Measurements from ENCODE around the gene PTGES3L. TPM values are rescaled to one million over a fixed set of nuclear protein-coding genes. Genes with fewer than 3 reads are reported as not detected.

The PTGES3L gene
- total RNA-seq, 1 experiment from 2014 or later = 1.7 TPM

GRCh38 chr17:42950044-42950783 lies 29.7 kb downstream of the PTGES3L start:
- no peaks in the 10 kb centered on the region for H4K20me1 ChIP-seq (ENCODE audit: insufficient read depth)
- H3K4me3 ChIP-seq (replicated peaks in 1 of 2; ENCODE audit: low read depth in 1 of 2, low read length in 2 of 2) = no peak overlapping the region
- BruUV-seq (replicated peaks) = no TSS peak

More at GRCh38 chr17:42950044-42950783, 29.7 kb downstream of the PTGES3L start:
- Histone ChIP-seq H3K27ac (ENCODE audit: low read depth, low read length) (no peak overlapping the region), H3K4me2 (ENCODE audit: low read length) (no peak overlapping the region), H3K27me3 (ENCODE audit: insufficient read depth, low read length) (no peaks in the 10 kb centered on the region), H3K79me2 (ENCODE audit: insufficient read depth, low read length) (no peaks in the 10 kb centered on the region), H3K4me1 (ENCODE audit: control insufficient read depth in 1 of 2, insufficient read depth in 2 of 2, low read length in 2 of 2) (no peaks in the 10 kb centered on the region), H3K9ac (ENCODE audit: low read length) (no peak overlapping the region), H2AFZ (ENCODE audit: low read depth, low read length, poor library complexity, severe bottlenecking) (no peak overlapping the region), H3K9me2 (ENCODE audit: insufficient read depth) (no peaks in the 10 kb centered on the region), H3K9me3 (ENCODE audit: control insufficient read depth in 1 of 2, insufficient read depth in 1 of 2, low read depth in 1 of 2, low read length in 2 of 2) (no peaks in the 10 kb centered on the region), H3K36me3 (ENCODE audit: control insufficient read depth in 1 of 2, insufficient read depth in 2 of 2, low read length in 2 of 2) (peaks cover 30 to 38% of the 10 kb centered on the region in 2 experiments; a peak in 3 of 4 replicates)
- DNase-seq (ENCODE audit: low read depth, low spot score) (no peak), ATAC-seq (no peak)
- ChIA-PET POLR2A (no interaction called here), CTCF (no interaction called here), RAD21 (ENCODE audit: low non-redundant PET in 1 of 2, low total read pairs in 2 of 2, uncharacterized antibody in 2 of 2, unreplicated experiment in 2 of 2) (interaction anchor here in 1 of 2 experiments (0.7 kb wide), 1 partner anchor 100 kb away, joined by 4 read pairs; no protein-coding TSS in a partner anchor)
- intact Hi-C loops (cut with micrococcal nuclease) = no loop called here
- TF ChIP-seq RAD21 (IDR thresholded peaks at IDR 0.05; ENCODE audit: low read depth) (no peak), EGR1 (IDR thresholded peaks at IDR 0.05; ENCODE audit: low read depth) (no peak), CEBPB (IDR thresholded peaks at IDR 0.05; ENCODE audit: low read depth) (no peak), EZH2phosphoT487 (IDR thresholded peaks at IDR 0.05; ENCODE audit: borderline replicate concordance) (no peak), CTCF (IDR thresholded peaks at IDR 0.05 in 2 of 3, conservative IDR thresholded peaks at IDR 0.05 in 1 of 3; ENCODE audit: borderline replicate concordance in 1 of 3, insufficient read depth in 1 of 3, low read depth in 2 of 3, low read length in 2 of 3) (no peak), FOSL1 (IDR thresholded peaks at IDR 0.05; ENCODE audit: low read depth) (no peak), POLR2AphosphoS5 (IDR thresholded peaks at IDR 0.05; ENCODE audit: low read depth, low read length) (no peak), REST (IDR thresholded peaks at IDR 0.05; ENCODE audit: low read depth) (no peak), JUND (IDR thresholded peaks at IDR 0.05) (no peak), ZFX (IDR thresholded peaks at IDR 0.05) (no peak), ZNF274 (IDR thresholded peaks at IDR 0.05; ENCODE audit: low read depth, low read length) (no peak), MAX (IDR thresholded peaks at IDR 0.05) (no peak), ATF3 (IDR thresholded peaks at IDR 0.05) (no peak), CBX3 (IDR thresholded peaks at IDR 0.05; ENCODE audit: low read depth) (no peak), YY1 (IDR thresholded peaks at IDR 0.05; ENCODE audit: extremely low read depth, insufficient replicate concordance, low read depth, low read length) (no peak)

All from HCT116 (cell line).